HG02938 (cell line): ENCODE results near the gene STXBP1.
A peak's percentile ranks its signal among the peaks of the same experiment; 100 is the strongest.

ENCODE experiments used
- ATAC-seq: cut with Tn5 transposase; IDR thresholded peaks from one replicate; pipeline ENCODE4 v1.9.1; 2021; ENCODE audit warnings: mild to moderate bottlenecking, moderate library complexity; ENCODE audit not compliant: unreplicated experiment

The STXBP1 gene

GRCh38 chr9:127611899-127612790 is at the start of gene STXBP1:
Gene STXBP1, plus strand, starts transcription at chr9:127612277. Its CDS starts 127 bp downstream, at chr9:127612404.
- ATAC-seq, result peak; percentile 67

GRCh38 chr9:127562279-127562796 is 49.7 kb upstream of the STXBP1 start:
- no peak for ATAC-seq

DNA sequence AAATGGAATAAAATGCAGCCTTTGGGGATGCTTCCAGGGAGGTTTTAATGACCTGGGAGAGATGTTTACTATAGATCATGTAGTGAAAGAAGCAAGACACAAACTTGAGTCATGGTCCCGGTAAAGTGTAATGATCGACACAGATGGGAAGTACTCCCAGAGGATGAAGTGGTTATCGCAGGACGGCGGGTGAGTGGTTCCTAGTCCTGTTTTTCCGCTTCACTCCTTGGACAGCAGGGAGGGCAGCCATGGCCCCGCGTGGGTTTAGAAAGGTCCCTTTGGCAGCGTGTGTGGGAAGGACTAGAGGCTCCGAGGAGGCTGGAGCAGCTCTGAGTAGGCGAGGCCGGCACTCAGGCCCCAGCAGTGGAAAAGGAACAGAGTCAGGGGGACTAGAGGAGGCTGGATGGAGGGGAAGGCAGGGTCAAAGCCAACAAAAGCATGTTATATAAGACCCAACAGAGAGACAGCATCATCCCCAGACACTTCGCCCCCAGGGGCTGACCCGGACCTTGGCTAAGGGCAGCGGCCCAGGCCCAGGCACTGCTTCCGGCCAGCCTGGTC is 49.2 kb upstream of the STXBP1 start:
- no peak for ATAC-seq

DNA sequence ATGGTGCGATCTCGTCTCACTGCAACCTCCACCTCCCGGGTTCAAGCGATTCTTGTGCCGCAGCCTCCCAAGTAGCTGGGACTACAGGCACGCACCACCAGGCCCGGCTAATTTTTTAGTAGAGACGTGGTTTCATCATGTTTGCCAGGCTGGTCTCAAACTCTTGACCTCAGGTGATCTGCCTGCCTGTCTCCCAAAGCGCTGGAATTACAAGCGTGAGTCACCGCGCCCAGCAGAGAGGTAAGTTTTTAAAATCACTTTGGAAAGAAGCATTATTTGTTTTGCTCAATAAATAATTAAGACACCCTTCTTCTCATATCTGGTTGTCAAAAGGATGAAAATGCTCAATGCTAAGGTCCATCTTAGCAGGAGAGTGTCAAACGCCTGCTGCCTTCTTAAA is 48.5 kb upstream of the STXBP1 start:
- ATAC-seq, result no peak

DNA sequence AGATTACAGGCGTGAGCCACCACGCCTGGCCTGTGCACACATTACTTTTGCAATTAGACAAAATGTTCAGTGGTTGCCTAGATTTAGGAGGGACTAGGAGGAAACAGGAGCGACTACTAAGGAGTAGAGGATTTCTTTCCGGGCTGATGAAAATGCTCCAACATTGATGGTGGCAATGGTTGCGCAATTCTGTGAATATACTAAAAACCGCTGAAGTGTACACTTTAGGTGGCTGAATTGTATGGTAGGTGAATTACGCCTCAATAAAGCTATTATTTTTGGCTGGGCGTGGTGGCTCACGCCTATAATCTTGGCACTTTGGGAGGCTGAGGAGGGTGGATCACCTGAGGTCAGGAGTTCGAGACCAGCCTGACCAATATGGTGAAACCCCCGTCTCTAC is 46.8 kb upstream of the STXBP1 start:
- ATAC-seq, result no peak

DNA sequence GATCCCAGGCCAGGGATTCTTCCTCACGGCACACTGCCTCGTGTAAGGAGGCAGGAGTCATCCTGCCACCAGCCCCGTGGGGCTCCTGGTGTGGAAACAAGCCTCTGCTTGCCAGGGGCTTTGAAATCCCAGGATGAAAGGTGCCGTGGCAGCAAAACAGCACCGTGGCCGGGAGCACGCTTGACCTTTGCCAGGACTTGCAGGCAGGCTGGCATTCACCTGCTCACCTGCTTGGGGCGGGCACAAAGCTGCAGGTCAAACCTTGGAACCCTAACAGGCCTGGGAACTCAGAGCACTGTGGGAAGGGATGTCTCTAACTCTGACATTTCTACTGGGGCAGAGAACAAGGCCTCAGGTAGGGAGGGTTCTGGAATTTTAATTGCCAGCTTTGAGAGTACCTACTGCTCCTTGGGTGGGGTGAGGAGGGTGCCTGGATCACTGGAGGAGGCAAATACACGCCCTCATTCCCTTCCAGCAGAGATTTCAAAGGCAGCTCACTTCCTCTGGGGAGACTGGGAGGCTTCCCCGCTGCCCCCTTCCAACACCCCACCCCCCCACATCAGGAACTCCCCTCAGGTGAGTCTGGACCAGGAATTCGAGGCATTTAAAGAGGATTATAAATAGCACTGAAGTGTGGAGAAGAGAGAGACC is 45.6 kb upstream of the STXBP1 start:
- no peak for ATAC-seq

DNA sequence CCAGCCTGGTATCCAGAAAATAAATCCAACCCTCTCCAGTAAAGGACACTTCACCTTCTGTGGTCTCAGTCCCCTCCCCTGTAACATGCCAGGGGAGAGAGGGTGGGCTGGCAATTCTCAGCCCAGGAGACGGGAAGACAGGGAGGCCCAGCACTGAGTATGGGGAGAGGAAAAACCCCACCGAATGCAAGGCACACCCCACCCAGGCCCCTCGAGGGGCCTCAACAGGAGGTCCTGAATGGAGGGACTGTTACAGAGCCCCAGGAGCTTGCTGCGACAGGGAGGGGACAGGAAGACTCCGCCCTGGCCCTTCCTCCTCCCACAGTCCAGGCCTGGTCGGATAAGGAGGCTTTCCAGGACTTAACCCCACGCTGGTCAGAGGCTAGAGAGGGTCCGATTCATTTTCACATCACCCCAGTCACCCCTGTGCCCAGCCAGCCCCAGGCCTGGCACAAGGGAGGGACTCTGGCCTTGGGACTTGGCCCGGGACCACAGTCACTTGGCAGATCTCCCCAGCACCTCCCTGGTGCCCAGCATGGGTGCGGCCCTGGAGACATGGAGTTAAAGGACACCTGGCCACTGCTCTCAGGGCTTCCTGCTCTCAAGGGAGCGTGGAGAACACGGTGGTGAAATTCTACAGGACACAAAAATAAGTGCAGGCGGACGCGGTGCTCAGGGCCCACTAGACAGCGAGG is 44.9 kb upstream of the STXBP1 start:
- no peak for ATAC-seq

GRCh38 chr9:127567730-127568617 is 44.1 kb upstream of the STXBP1 start:
- ATAC-seq, result no peak

- no peak for ATAC-seq
These were observed 43.5 kb upstream of the STXBP1 start for GRCh38 chr9:127568618-127568970.

- ATAC-seq, result no peak
These were observed 42.8 kb upstream of the STXBP1 start for GRCh38 chr9:127568971-127569885.

DNA sequence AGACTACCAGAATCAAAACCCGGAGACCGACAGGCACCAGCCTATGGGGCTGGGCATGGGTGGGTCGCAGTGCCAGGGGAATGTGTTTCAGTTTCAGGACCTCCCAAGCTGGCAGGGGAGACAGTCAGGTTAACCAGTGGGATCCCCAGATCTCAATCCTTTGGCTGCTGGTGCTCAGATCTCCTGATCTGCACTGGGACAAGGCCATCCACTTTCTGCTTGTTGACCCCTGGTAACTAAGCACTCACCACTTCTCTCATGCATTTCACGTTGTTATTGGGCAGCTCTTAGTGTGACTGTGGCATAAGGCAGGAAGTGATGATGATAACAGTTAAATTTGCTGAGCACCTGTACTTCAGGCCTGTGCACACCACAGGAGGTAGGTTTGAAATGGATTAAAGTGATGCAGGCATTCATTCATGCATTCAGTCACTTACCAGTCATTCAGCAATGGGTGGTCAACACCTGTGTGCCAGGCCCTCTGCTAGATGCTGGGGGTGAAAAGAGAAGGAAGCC is 42.1 kb upstream of the STXBP1 start:
- no peak for ATAC-seq

- no peak for ATAC-seq
These were observed 41.5 kb upstream of the STXBP1 start for GRCh38 chr9:127570533-127571111.

GRCh38 chr9:127571971-127572370 is 40.1 kb upstream of the STXBP1 start:
- ATAC-seq, result no peak

DNA sequence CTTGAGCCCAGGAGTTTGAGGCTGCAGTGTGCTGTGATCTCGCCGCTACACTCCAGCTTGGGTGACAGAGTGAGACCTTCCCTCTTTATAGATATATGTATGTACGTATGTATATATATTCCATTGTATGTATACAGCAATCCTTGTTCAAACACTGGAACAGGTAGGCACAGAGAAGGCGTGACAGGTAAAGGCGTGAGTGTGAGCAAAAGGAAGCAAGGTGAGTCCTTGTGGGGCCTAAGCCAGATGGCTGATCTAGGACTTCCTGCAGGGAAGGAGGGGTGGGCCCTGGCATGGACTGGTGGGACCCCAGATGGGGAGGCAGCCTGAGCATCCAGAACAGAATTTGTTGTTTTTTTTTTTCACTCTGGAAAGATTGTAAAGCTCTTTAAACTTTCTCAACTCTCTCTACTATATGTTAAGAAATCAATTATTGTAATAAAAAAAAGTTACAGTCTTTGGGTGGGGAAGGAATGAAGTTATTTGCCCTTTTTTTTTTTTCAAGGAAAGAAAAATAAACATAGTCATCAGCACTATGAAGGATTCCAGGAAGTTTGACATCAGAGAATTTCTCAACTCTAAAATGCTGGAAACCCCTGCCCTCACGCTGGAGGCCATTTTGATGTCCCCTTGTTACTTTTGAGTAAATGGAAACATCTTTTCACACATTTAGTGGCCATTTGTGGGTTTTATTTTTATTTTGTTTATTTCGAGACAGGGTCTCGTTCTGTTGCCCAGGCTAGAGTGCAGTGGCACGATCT is 38.9 kb upstream of the STXBP1 start:
- no peak for ATAC-seq

DNA sequence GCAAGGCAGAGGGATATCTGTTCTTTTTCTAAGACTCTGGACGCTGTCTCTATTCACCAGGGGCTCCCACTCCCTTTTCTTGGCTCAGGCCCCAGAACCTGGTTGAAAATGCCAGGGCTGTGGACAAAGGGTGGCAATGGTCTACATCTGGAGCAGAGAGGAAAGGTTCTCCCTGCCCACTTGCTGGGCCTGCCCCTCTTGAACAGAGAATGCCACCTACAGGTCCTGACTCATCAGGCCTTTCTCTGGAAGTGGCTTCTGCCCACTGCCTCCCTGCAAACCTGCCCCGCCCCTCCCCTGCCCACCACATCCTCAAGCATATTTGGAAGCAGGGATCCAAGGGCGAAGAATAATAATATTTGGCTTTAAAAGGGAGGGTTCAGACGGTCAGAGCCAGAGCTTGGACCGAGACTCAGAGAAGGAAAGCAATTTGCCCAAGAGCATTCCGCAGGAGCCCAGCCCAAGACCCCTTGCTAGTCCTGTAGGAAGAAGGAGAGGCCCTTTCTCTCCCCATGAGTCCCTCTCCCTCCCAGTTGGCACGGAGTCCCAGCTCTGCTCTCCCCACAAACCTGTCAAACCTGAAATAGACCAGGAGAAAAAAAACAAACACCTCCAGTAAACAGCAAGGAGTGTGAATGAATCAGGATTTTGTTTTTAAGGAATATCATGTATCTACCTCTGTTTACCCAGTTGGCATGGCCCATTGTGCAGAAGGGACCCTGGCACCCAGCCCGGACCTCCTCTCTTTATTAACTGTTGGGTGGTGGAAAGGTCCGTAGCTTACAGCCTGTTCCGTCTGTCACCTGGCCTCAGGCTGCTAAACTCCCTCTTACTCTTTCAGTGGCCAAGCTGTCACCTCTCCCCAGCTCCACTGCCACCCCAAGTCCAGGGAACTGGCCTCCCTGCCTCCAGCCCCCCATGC is 37.7 kb upstream of the STXBP1 start:
- no peak for ATAC-seq

DNA sequence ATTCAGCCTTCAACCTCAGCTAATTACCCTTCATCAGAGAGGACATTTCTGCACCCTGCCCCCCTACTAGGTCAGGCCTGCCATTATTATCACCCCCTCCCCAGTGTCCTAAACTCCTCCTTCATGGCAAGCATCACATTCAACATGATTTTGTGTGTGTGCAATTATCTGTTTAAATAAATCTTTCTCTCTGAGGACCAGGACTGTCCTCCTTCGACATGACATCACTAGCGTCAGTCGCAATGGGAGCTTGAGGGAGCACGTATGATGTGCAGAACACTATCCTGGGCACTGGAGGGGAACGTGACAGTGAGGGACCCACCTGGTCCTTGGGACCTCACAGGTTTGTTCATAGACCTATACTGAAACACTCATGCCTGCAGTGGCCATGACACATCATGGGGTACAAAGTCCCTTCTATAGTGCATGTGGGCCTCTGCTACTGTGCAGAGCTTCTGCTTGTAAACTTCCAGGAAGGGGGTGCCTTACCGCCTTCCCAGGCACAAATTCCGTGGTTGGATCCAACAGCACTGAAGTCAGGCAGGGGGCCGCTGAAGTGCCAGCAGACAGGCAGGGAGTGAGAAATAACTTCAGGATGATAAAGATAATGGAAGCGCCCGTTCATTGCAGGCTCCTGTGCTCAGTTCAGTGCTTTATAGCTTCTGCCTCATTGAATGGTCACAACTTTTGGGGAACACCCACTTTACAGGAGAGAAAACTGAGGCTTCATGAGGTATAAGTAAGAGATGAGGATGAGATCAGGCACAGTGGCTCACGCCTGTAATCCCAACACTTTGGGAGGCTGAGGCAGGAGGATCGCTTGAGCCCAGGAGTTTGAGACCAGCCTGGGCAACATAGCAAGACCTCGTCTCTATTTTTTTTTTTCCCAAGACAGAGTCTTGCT is 36.0 kb upstream of the STXBP1 start:
- no peak for ATAC-seq
